ENCODE measurements around the gene SCGB1C2. TPM values are rescaled to one million over a fixed set of nuclear protein-coding genes. Genes with fewer than 3 reads are reported as not detected.

SCGB1C2 gene
- total RNA-seq, 1 experiment from 2014 or later, result not detected

DNA sequence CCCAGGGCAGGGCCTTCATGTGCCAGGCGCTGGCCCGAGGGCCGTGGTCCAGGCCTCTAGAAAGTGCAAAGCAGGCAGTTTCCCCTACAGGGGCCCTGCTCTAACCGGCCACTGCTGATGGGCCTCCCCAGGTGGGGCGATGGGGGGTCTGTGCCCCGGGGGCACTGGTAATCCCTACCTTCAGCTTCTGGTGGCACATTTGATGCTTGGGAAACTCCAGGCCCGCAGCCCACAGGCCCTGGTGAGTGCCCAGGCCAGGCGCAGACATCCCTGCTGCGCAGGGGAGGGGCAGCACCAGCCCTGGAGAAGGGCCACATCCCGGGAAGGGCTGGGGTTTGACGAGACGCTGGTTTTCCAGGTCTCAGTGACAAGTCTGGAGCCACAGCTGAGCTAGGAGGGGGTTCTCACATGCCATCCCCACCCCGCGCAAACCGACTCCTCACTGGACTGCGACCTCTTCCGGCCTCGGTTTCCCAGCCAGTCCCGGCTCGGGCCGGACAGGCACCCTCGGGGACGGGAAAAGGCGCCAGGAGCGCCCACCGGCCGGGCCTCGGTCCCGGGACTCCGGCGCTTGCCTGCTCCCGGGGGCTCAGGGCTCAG, 42.5 kb downstream of the SCGB1C2 start:
- Histone ChIP-seq H3K23me2 (ENCODE audit: insufficient read length, low read depth, low read length, poor library complexity, severe bottlenecking) (peaks cover 4% of the 10 kb centered on the region), H3K4me2 (ENCODE audit: insufficient read depth, insufficient read length, low read length) (peak overlapping the region; percentile 51), H3K18ac (ENCODE audit: insufficient read length, low read depth, low read length) (no peak overlapping the region), H3K14ac (ENCODE audit: insufficient read depth, low read length) (no peak overlapping the region), H4K8ac (replicated peaks; ENCODE audit: insufficient read length, low read depth, low read length) (no peak overlapping the region), H3K4me1 (ENCODE audit: insufficient read depth, low read length) (no peaks in the 10 kb centered on the region), H2BK15ac (ENCODE audit: low read depth, low read length) (no peak overlapping the region), H3K27me3 (ENCODE audit: insufficient read depth, low read length) (peaks cover 11% of the 10 kb centered on the region; the same call in 1 of the 2 replicates), H4K5ac (ENCODE audit: insufficient read length, low read depth, low read length) (no peak overlapping the region), H4K91ac (ENCODE audit: insufficient read length, low read depth, low read length) (no peak overlapping the region), H3K9me3 (ENCODE audit: control insufficient read depth, low read depth, low read length) (no peaks in the 10 kb centered on the region), H3T11ph (ENCODE audit: low read length) (no peak overlapping the region), H3K79me1 (ENCODE audit: insufficient read depth, low read depth, low read length, poor library complexity, severe bottlenecking) (no peaks in the 10 kb centered on the region), H2BK20ac (ENCODE audit: low read depth, low read length, poor library complexity, severe bottlenecking) (no peak overlapping the region), H2AFZ (ENCODE audit: low read length) (no peak overlapping the region), H3K27ac (ENCODE audit: insufficient read length, low read depth, low read length) (no peak overlapping the region), H3K23ac (ENCODE audit: insufficient read length, low read depth, low read length) (no peak overlapping the region), H2BK12ac (ENCODE audit: insufficient read length, low read depth, low read length) (no peak overlapping the region), H3K4ac (ENCODE audit: low read depth, low read length) (no peak overlapping the region), H3K79me2 (ENCODE audit: insufficient read depth, low read length) (no peaks in the 10 kb centered on the region), H3K9ac (ENCODE audit: extremely low read depth, insufficient read length, low read length) (no peak overlapping the region), H3K56ac (ENCODE audit: insufficient read length, low read depth, low read length) (no peak overlapping the region), H2AK5ac (ENCODE audit: insufficient read length, low read length) (no peak overlapping the region), H2BK120ac (ENCODE audit: low read depth, low read length, poor library complexity, severe bottlenecking) (no peak overlapping the region), H2BK5ac (ENCODE audit: insufficient read length, low read length) (no peak overlapping the region), H4K20me1 (ENCODE audit: control insufficient read depth, insufficient read depth, insufficient read length) (no peaks in the 10 kb centered on the region)
- peaks cover 13 to 15% of the 10 kb centered on the region in 2 experiments for H3K4me1 Mint-ChIP-seq
- peaks cover 69% of the 10 kb centered on the region for H3K27me3 Mint-ChIP-seq (ENCODE audit: low read depth)
- peak overlapping the region; percentile 55 to 75 for H3K4me3 Mint-ChIP-seq
- no peaks in the 10 kb centered on the region; a peak in 1 of 5 replicates for H3K9me3 Mint-ChIP-seq
- DNase-seq, result peak; percentile 55
- H3K27ac Mint-ChIP-seq, result no peak overlapping the region
- WGBS (ENCODE audit: extremely low coverage, insufficient read length, low lambda C conversion rate), result no CpG with 5 or more reads among the region's 32 CpGs
- H3K36me3 Mint-ChIP-seq (ENCODE audit: insufficient read depth in 1 of 3, low read depth in 3 of 3), result no peaks in the 10 kb centered on the region; a peak in 1 of 7 replicates
- no peak for TF ChIP-seq CTCF (conservative IDR thresholded peaks at IDR 0.05)
